Measurements from ENCODE around the gene DDIT3.
A peak's percentile ranks its signal among the peaks of the same experiment; 100 is the strongest.

Gene DDIT3

GRCh38 chr12:57548488-57548887 lies 28.2 kb upstream of the DDIT3 start:
- Mint-ChIP-seq H3K36me3 (ENCODE audit: low read depth) (no peaks in the 10 kb centered on the region), H3K27ac (no peak overlapping the region), H3K4me3 (peak overlapping the region; percentile 48), H3K9me3 (no peaks in the 10 kb centered on the region), H3K27me3 (ENCODE audit: low read depth, poor library complexity) (peaks cover 56% of the 10 kb centered on the region), H3K4me1 (peaks cover 55% of the 10 kb centered on the region)
- no peak for TF ChIP-seq CTCF (IDR thresholded peaks at IDR 0.05)
- no peak for DNase-seq

- no peaks in the 10 kb centered on the region for H3K36me3 Mint-ChIP-seq (ENCODE audit: low read depth)
- H3K9me3 Mint-ChIP-seq = no peaks in the 10 kb centered on the region
- peaks cover 56% of the 10 kb centered on the region for H3K27me3 Mint-ChIP-seq (ENCODE audit: low read depth, poor library complexity)
- TF ChIP-seq CTCF (IDR thresholded peaks at IDR 0.05) = no peak
- peaks cover 50% of the 10 kb centered on the region for H3K4me1 Mint-ChIP-seq
- H3K27ac Mint-ChIP-seq = no peak overlapping the region
- no peak overlapping the region for H3K4me3 Mint-ChIP-seq
- no peak for DNase-seq
Measured at GRCh38 chr12:57548013-57548315, 27.6 kb upstream of the DDIT3 start.

- Mint-ChIP-seq H3K4me1 (peaks cover 45% of the 10 kb centered on the region), H3K36me3 (ENCODE audit: low read depth) (no peaks in the 10 kb centered on the region), H3K27me3 (ENCODE audit: low read depth, poor library complexity) (peaks cover 54% of the 10 kb centered on the region), H3K4me3 (peak overlapping the region; percentile 98), H3K27ac (no peak overlapping the region), H3K9me3 (no peaks in the 10 kb centered on the region)
- TF ChIP-seq CTCF (IDR thresholded peaks at IDR 0.05) = no peak
- DNase-seq = no peak
Measured at GRCh38 chr12:57547288-57548012, 27.1 kb upstream of the DDIT3 start.

DNA sequence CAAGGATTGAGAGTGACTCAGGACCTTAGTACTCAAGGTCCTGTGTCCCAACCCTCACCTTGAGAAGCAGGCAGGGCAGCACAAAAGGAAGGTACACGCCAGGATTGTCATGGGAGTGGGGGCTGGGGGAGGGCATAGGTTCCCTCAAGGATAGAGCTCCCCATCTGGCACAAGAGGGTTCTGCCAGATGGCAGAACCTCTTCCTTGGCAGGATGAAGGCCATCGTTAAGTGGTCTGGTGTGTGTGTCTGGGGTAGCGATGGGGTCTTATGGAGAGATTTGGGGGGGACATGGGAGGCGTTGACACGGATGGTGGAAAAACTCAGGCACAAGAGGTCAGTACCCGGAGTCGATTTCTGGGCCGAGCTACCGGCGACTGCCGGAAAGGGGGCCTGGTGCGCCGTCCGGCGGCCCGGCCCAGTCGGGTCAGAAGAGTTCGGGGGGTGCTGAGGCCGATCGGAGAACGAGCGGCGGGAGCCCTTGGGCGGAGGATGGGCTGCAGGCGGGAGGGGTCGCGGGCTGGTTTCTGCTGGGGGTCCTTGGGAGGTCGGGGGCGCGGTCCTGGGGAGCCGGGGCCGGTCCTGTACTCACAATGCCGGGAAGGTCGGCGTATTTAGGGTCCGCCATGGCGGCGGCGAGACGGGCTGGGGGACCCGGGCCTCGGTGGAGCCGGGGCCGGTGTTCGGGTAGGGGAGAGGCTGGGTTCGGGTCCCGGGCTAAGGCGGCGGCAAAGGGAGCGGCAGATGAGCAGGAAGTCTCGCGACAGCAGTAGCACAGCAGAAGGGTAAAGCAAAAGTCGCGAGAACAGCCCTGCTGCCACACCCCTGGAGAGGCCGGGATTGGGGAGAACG lies 26.3 kb upstream of the DDIT3 start, which contains the start of gene DCTN2:
Gene DCTN2 (minus strand): TSS at position 755 of the 850 bp plus-strand sequence. CDS start 129 bp downstream, at position 626.
- Mint-ChIP-seq H3K9me3 (no peaks in the 10 kb centered on the region), H3K27ac (peak within 1 kb of the TSS; percentile 29), H3K36me3 (ENCODE audit: low read depth) (no peaks in the 10 kb centered on the region), H3K4me3 (peak within 1 kb of the TSS; percentile 98), H3K27me3 (ENCODE audit: low read depth, poor library complexity) (peaks cover 47% of the 10 kb centered on the region), H3K4me1 (peaks cover 37% of the 10 kb centered on the region)
- no peak for TF ChIP-seq CTCF (IDR thresholded peaks at IDR 0.05)
- peak; percentile 90 for DNase-seq

- no peak for TF ChIP-seq CTCF (IDR thresholded peaks at IDR 0.05)
- DNase-seq = no peak
Measured at GRCh38 chr12:57545809-57546437, 25.6 kb upstream of the DDIT3 start.

More at GRCh38 chr12:57545809-57546437, 25.6 kb upstream of the DDIT3 start:
- peaks cover 40% of the 10 kb centered on the region for H3K27me3 Mint-ChIP-seq (ENCODE audit: low read depth, poor library complexity)
- H3K27ac Mint-ChIP-seq = no peak overlapping the region
- peaks cover 3% of the 10 kb centered on the region for H3K36me3 Mint-ChIP-seq (ENCODE audit: low read depth)
- H3K4me1 Mint-ChIP-seq = peaks cover 37% of the 10 kb centered on the region
- no peaks in the 10 kb centered on the region for H3K9me3 Mint-ChIP-seq
- peak overlapping the region; percentile 98 for H3K4me3 Mint-ChIP-seq

All from nephron progenitor cell (in vitro differentiated cells).